H1 (cell line): ENCODE measurements around the gene TFE3. TPM values are rescaled to one million over a fixed set of nuclear protein-coding genes. Genes with fewer than 3 reads are reported as not detected.
A peak's percentile ranks its signal among the peaks of the same experiment; 100 is the strongest.

Experiments
- CTCF ChIA-PET: fragments of 300-600 bp; sonication (Branson Sonifier 250); formaldehyde crosslinking; loops from one replicate; lab custom pipeline; 2021; ENCODE audit not compliant: partially characterized antibody; lab: Charles Lee
- POLR2A ChIA-PET: fragments of 300-600 bp; sonication (Branson Sonifier 250); formaldehyde crosslinking; loops from one replicate; lab custom pipeline; 2021; ENCODE audit warnings: inconsistent platforms; ENCODE audit not compliant: partially characterized antibody; lab: Charles Lee
- DNase-seq, 2 experiments: peaks; one replicate each; pipeline versions ENCODE4 v3.0.0 to v3.0.0-alpha.2; 2010 to 2022; ENCODE audit warnings: low spot score in 2 of 2, low read depth in 1 of 2, mixed read lengths in 1 of 2
- FAIRE-seq: peaks from 2 replicates; lab custom pipeline; 2011; peaks lifted over from hg19 to GRCh38; lab: Jason Lieb, UNC
- H2AFZ ChIP-seq: 2 replicates; pipeline ENCODE4 v1.8.1; 2012; ENCODE audit warnings: low read length, inconsistent platforms
- H2AK5ac ChIP-seq: 2 replicates; pipeline ENCODE4 v1.6.1; 2013; ENCODE audit warnings: low read depth, low read length
- H2BK120ac ChIP-seq: replicated peaks from 2 replicates; pipeline ENCODE3; 2013; ENCODE audit warnings: low read depth, low read length, inconsistent platforms
- H2BK12ac ChIP-seq: 2 replicates; pipeline ENCODE4 v1.6.1; 2013; ENCODE audit warnings: low read depth, low read length
- H2BK15ac ChIP-seq: 2 replicates; pipeline ENCODE4 v1.6.1; 2013; ENCODE audit warnings: low read length
- H2BK20ac ChIP-seq: 2 replicates; pipeline ENCODE4 v1.6.1; 2013; ENCODE audit warnings: low read length
- H2BK5ac ChIP-seq: 2 replicates; pipeline ENCODE4 v1.6.1; 2013; ENCODE audit warnings: low read depth, low read length
- H3K14ac ChIP-seq: 2 replicates; pipeline ENCODE4 v1.6.1; 2013; ENCODE audit warnings: inconsistent platforms; ENCODE audit not compliant: insufficient read length
- H3K18ac ChIP-seq: 2 replicates; pipeline ENCODE4 v1.6.1; 2013; ENCODE audit warnings: low read length; ENCODE audit errors: extremely low read depth
- H3K23ac ChIP-seq: 2 replicates; pipeline ENCODE4 v1.6.1; 2013; ENCODE audit warnings: inconsistent platforms; ENCODE audit not compliant: insufficient read length
- H3K23me2 ChIP-seq: 2 replicates; pipeline ENCODE4 v1.6.1; 2013; ENCODE audit warnings: low read depth, low read length
- H3K27ac ChIP-seq: 2 replicates; pipeline ENCODE4 v1.6.1; 2011; ENCODE audit warnings: low read depth, low read length, inconsistent platforms
- H3K27me3 ChIP-seq, 4 experiments: replicated peaks in 1 of 4; 1 replicate in 1 of 4; 2 replicates in 3 of 4; pipeline versions ENCODE4 v1.6.1 to v1.8.1; 2011 to 2013; ENCODE audit warnings: low read length in 3 of 4, mild to moderate bottlenecking in 3 of 4, inconsistent platforms in 2 of 4, mixed read lengths in 2 of 4, moderate library complexity in 1 of 4; ENCODE audit not compliant: control insufficient read depth in 3 of 4, insufficient read depth in 3 of 4; ENCODE audit errors: extremely low read depth in 1 of 4
- H3K36me3 ChIP-seq, 4 experiments: 2 replicates each; pipeline versions ENCODE4 v1.6.1 to v1.8.1; 2011 to 2013; ENCODE audit warnings: mild to moderate bottlenecking in 4 of 4, low read length in 3 of 4, moderate library complexity in 2 of 4, control low read depth in 1 of 4, inconsistent platforms in 1 of 4; ENCODE audit not compliant: insufficient read depth in 4 of 4, control insufficient read depth in 2 of 4
- H3K4ac ChIP-seq: replicated peaks from 2 replicates; pipeline ENCODE3; 2013; ENCODE audit warnings: low read length, low read depth, mixed read lengths, inconsistent platforms; ENCODE audit not compliant: insufficient read length
- H3K4me1 ChIP-seq, 4 experiments: replicated peaks in 1 of 4; 1 replicate in 1 of 4; 2 replicates in 3 of 4; pipeline versions ENCODE4 v1.6.1 to v1.8.1; 2011 to 2013; ENCODE audit warnings: low read length in 3 of 4, inconsistent platforms in 2 of 4, mixed read lengths in 1 of 4; ENCODE audit not compliant: insufficient read depth in 4 of 4, control insufficient read depth in 3 of 4
- H3K4me2 ChIP-seq, 2 experiments: 2 replicates each; pipeline versions ENCODE4 v1.6.1 to v1.8.1; 2011 to 2013; ENCODE audit warnings: low read depth in 2 of 2, low read length in 2 of 2, control low read depth in 1 of 2, inconsistent platforms in 1 of 2, mild to moderate bottlenecking in 1 of 2; ENCODE audit not compliant: insufficient read depth in 1 of 2
- H3K4me3 ChIP-seq, 4 experiments: fragments of 200-600, 300-600 bp in 1 of 4; sonication (generic), shearing (Covaris generic), sonication (Bioruptor Twin) in 1 of 4; 2 replicates each; pipeline versions ENCODE4 v1.5.1 to v1.8.1; 2011 to 2016; ENCODE audit warnings: low read length in 4 of 4, low read depth in 3 of 4, control low read depth in 2 of 4, inconsistent platforms in 2 of 4, mild to moderate bottlenecking in 2 of 4, mixed read lengths in 1 of 4, moderate library complexity in 1 of 4; ENCODE audit not compliant: insufficient read depth in 2 of 4; ENCODE audit errors: extremely low read depth in 1 of 4
- H3K56ac ChIP-seq: replicated peaks from 2 replicates; pipeline ENCODE3; 2013; ENCODE audit warnings: low read depth, mild to moderate bottlenecking, mixed read lengths, low read length, inconsistent platforms; ENCODE audit not compliant: insufficient read length
- H3K79me1 ChIP-seq: 2 replicates; pipeline ENCODE4 v1.6.1; 2013; ENCODE audit warnings: low read depth, low read length, control low read depth
- H3K79me2 ChIP-seq, 2 experiments: 2 replicates each; pipeline versions ENCODE4 v1.6.1 to v1.8.1; 2012 to 2013; ENCODE audit warnings: low read length in 2 of 2, mild to moderate bottlenecking in 2 of 2, inconsistent platforms in 1 of 2; ENCODE audit not compliant: insufficient read depth in 2 of 2, control insufficient read depth in 1 of 2
- H3K9ac ChIP-seq, 4 experiments: replicated peaks in 1 of 4; 1 replicate in 1 of 4; 2 replicates in 3 of 4; pipeline versions ENCODE4 v1.6.1 to v1.8.1; 2011 to 2013; ENCODE audit warnings: low read depth in 3 of 4, low read length in 3 of 4, control low read depth in 2 of 4, mild to moderate bottlenecking in 2 of 4, moderate library complexity in 2 of 4, inconsistent platforms in 1 of 4; ENCODE audit errors: extremely low read depth in 1 of 4
- H3K9me3 ChIP-seq, 2 experiments: 2 replicates each; pipeline versions ENCODE4 v1.6.1 to v1.8.1; 2012 to 2013; ENCODE audit warnings: mild to moderate bottlenecking in 2 of 2, moderate library complexity in 2 of 2, control low read depth in 1 of 2, inconsistent platforms in 1 of 2, low read depth in 1 of 2, low read length in 1 of 2, mixed read lengths in 1 of 2; ENCODE audit not compliant: insufficient read depth in 2 of 2
- H4K20me1 ChIP-seq, 2 experiments: replicated peaks in 1 of 2; 2 replicates each; pipeline versions ENCODE3 to v1.8.1; 2011 to 2013; ENCODE audit warnings: inconsistent platforms in 2 of 2, low read length in 2 of 2, mild to moderate bottlenecking in 1 of 2; ENCODE audit not compliant: insufficient read depth in 2 of 2, control insufficient read depth in 1 of 2
- H4K5ac ChIP-seq: 2 replicates; pipeline ENCODE4 v1.6.1; 2013; ENCODE audit warnings: low read length, low read depth, mixed read lengths, inconsistent platforms; ENCODE audit not compliant: insufficient read length
- H4K8ac ChIP-seq: 2 replicates; pipeline ENCODE4 v1.8.0; 2013; ENCODE audit warnings: mild to moderate bottlenecking, moderate library complexity, low read length, inconsistent platforms; ENCODE audit not compliant: insufficient read depth; ENCODE audit errors: extremely low read depth
- H4K91ac ChIP-seq: replicated peaks from 2 replicates; pipeline ENCODE3; 2013; ENCODE audit warnings: low read length, mixed read lengths, inconsistent platforms; ENCODE audit not compliant: insufficient read length
- TBP ChIP-seq: IDR thresholded peaks from 2 replicates; pipeline ENCODE4 v1.6.1; 2011; ENCODE audit warnings: low read depth, low read length, improper control_type of control experiment
- WGBS, 2 experiments: shearing (Covaris generic) in 1 of 2; methylation state at CpG; one replicate each; pipeline versions ENCODE4 v1.1.6 to v1.1.7; 2013 to 2015; ENCODE audit warnings: low lambda C conversion rate in 2 of 2, mixed read lengths in 2 of 2, inconsistent platforms in 1 of 2, low coverage in 1 of 2, missing lambda C conversion rate in 1 of 2; ENCODE audit not compliant: insufficient replicate concordance in 2 of 2, insufficient coverage in 1 of 2, insufficient read length in 1 of 2; ENCODE audit errors: extremely low coverage in 1 of 2, missing lambda C conversion rate in 1 of 2; 5-methylcytosine and 5-hydroxymethylcytosine counted together
- polyA plus RNA-seq, 7 experiments: library from polyadenylated mRNA; depleted of rRNA in 3 of 7; stranded (reverse) in 5 of 7; unstranded in 2 of 7; fragments of >200 nt in 5 of 7; fragments of 200-250 nt in 2 of 7; gene quantifications; 1 replicate in 5 of 7; 2 replicates in 1 of 7; 4 replicates in 1 of 7; pipeline versions ENCODE4 v1.2.1 to v1.2.3, GENCODE V29; 2011 to 2013; ENCODE audit warnings: missing spikeins in 2 of 7, mixed read lengths in 2 of 7
- total RNA-seq: library from RNA; stranded (reverse); fragmentation: NEBNext Ultra II Directional; extraction: Animal tissue kit (Norgen Biotek cat#: 25700); gene quantifications from 2 replicates; pipeline ENCODE4 v1.2.1, GENCODE V29; 2021
- TF ChIP-seq, protein P1 (sequence below): IDR thresholded peaks from 2 replicates; pipeline ENCODE4 v1.6.1; 2012; ENCODE audit warnings: inconsistent platforms

TFE3 gene
- total and polyA plus RNA-seq, 2 of the 8 experiments (the other 6 are each of a cell fraction or from before 2014, with no cell fraction given), result 33.7 to 52.9 TPM

DNA sequence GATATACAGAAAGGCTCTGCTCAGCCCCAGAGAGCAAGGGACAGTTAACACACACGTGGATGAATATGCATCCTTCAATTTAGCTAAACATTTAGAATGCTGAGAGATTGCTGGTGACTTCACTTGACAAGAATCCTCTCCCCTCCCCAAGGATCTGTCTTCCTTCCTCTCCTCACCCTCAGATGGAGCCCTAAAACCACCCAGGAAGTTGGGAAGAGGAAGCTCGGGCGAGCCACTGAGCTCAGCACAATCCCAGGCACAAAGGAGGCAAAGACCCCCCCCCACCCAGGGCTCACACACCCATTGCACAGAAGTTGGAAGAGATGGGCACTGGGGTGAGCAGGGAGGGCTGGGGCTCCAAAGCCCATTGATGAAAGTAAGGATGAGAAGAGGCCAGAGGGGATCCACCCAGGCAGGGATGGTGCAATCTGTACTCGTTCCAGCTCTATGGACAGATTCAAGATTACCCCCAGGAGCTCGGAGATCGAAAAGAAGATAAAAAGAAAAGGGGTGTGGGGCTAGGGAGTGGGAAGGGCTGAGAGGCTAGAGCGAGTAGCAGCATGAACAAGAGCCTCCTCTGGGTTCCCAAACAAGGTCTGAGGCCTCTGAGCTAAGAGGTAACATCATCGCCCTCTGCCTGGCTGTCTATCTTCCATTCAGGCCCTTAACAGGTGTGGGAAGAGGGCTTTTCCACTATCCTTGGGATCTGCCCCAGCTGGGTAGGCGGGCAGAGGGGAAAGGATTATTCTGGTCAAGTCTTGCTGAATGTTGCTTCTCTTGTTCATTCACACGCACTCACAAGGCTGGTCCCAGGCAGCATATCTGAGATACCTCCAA is 1.2 kb downstream of the TFE3 start:
- Histone ChIP-seq H4K20me1 (no peaks in the 10 kb centered on the region), H4K5ac (peak overlapping the region; percentile 64), H2BK15ac (peak overlapping the region; percentile 81; the same call in 1 of the 2 replicates), H4K8ac (no peak overlapping the region), H3K27ac (peak overlapping the region; percentile 81), H3K9me3 (no peaks in the 10 kb centered on the region), H3K27me3 (no peaks in the 10 kb centered on the region), H3K4me2 (peak overlapping the region; percentile 67 to 75), H3K18ac (peak overlapping the region; percentile 60), H3K36me3 (peaks cover 9 to 26% (median 19%) of the 10 kb centered on the region in 4 experiments; a peak in 6 of 8 replicates), H2AFZ (no peak overlapping the region), H3K4ac (no peak overlapping the region), H3K4me3 (peak overlapping the region; percentile 73 to 95 (median 86)), H4K91ac (peak overlapping the region; percentile 66), H3K23ac (no peak overlapping the region), H3K9ac (peak overlapping the region in 3 of 4 experiments; percentile 54 to 82 (median 68); a peak in 6 of 7 replicates), H3K23me2 (peaks cover 2% of the 10 kb centered on the region; the same call in 1 of the 2 replicates), H2BK120ac (peak overlapping the region; percentile 67), H2BK20ac (no peak overlapping the region), H2BK12ac (0 out of 2 replicates have a peak overlapping the region, but pooled peaks have one; percentile 60), H2BK5ac (peak overlapping the region; percentile 85), H3K56ac (peak overlapping the region; percentile 70), H2AK5ac (no peak overlapping the region), H3K79me2 (peaks cover 9 to 34% of the 10 kb centered on the region in 2 experiments; a peak in 3 of 4 replicates), H3K79me1 (no peaks in the 10 kb centered on the region), H3K4me1 (peaks cover 6 to 13% (median 7%) of the 10 kb centered on the region in 4 experiments), H3K14ac (no peak overlapping the region)
- ChIA-PET CTCF (interaction anchor here (0.6 to 1.1 kb wide), 4 partner anchors 13 to 105 kb away, joined by 3 to 4 read pairs (median 3); no protein-coding TSS in a partner anchor), POLR2A (interaction anchor here (0.5 to 3.8 kb wide), 16 partner anchors 11 to 382 kb away, joined by 3 to 24 read pairs (median 4); partner anchors contain the start of genes CCDC120, GRIPAP1, KCND1 and PQBP1)
- peak; percentile 17; the same call in 1 of the 2 replicates for TF ChIP-seq TBP
- TF ChIP-seq, protein P1, sequence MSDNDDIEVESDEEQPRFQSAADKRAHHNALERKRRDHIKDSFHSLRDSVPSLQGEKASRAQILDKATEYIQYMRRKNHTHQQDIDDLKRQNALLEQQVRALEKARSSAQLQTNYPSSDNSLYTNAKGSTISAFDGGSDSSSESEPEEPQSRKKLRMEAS, result no peak
- DNase-seq, result no peak
- FAIRE-seq, result peak; percentile 73
- WGBS, 2 experiments, result 1% methylated on average over 10 of the region's 10 CpGs; no CpG with 5 or more reads in 1 of the 2 experiments
